PC-3 (cell line): ENCODE measurements around the gene FNBP1L. TPM values are rescaled to one million over a fixed set of nuclear protein-coding genes. Genes with fewer than 3 reads are reported as not detected.

Source experiments
- ATAC-seq: fragments of 200-7000 bp; cut with Tn5 transposase; 2 replicates; pipeline ENCODE4 v1.9.1; 2020; ENCODE audit warnings: mild to moderate bottlenecking, moderate library complexity
- BruUV-seq: library from RNA; stranded (reverse); fragments of 400-500 nt; replicated peaks from 2 replicates; lab custom pipeline; 2021; lab: Mats Ljungman, UMichigan
- CTCF ChIA-PET: fragments of 300-600 bp; sonication (Branson Sonifier 250); formaldehyde crosslinking; loops from one replicate; lab custom pipeline; 2022; ENCODE audit warnings: antibody characterized with exemption; lab: Charles Lee
- POLR2A ChIA-PET: fragments of 300-600 bp; sonication (Branson Sonifier 250); formaldehyde crosslinking; loops from one replicate; lab custom pipeline; 2022; ENCODE audit warnings: antibody characterized with exemption; ENCODE audit not compliant: unreplicated experiment; lab: Charles Lee
- DNase-seq: peaks from one replicate; pipeline ENCODE4 v3.0.0-alpha.2; 2015
- H2AFZ ChIP-seq: fragments of 300-600 bp; sonication (generic); 2 replicates; pipeline ENCODE4 v1.6.0; 2016; ENCODE audit warnings: antibody characterized with exemption, low read length
- H3F3A ChIP-seq: fragments of 300-600 bp; sonication (generic); one replicate; pipeline ENCODE4 v1.6.0; 2017; ENCODE audit warnings: antibody characterized with exemption, low read length, control low read depth, mild to moderate bottlenecking; ENCODE audit not compliant: unreplicated experiment
- H3K27ac ChIP-seq: fragments of 300-600 bp; sonication (generic); 2 replicates; pipeline ENCODE4 v1.5.1; 2016; ENCODE audit warnings: mild to moderate bottlenecking, low read length
- H3K27me3 ChIP-seq: fragments of 300-600 bp; sonication (generic); 2 replicates; pipeline ENCODE4 v1.6.1; 2016; ENCODE audit warnings: low read length, mixed read lengths
- H3K36me3 ChIP-seq: fragments of 300-600 bp; sonication (generic); 2 replicates; pipeline ENCODE4 v1.6.1; 2016; ENCODE audit warnings: low read depth, mixed run types, low read length, mixed read lengths
- H3K4me1 ChIP-seq: fragments of 300-600 bp; sonication (generic); 2 replicates; pipeline ENCODE4 v1.5.1; 2016; ENCODE audit warnings: low read length; ENCODE audit not compliant: insufficient read depth
- H3K4me2 ChIP-seq: fragments of 300-600 bp; sonication (generic); 2 replicates; pipeline ENCODE4 v1.6.0; 2016; ENCODE audit warnings: low read length
- H3K4me3 ChIP-seq: fragments of 300-600 bp; sonication (generic); 2 replicates; pipeline ENCODE4 v1.5.1; 2016; ENCODE audit warnings: mild to moderate bottlenecking, low read length, mixed read lengths
- H3K79me2 ChIP-seq: fragments of 300-600 bp; sonication (generic); 2 replicates; pipeline ENCODE4 v1.6.1; 2017; ENCODE audit warnings: low read length, mixed read lengths
- H3K9ac ChIP-seq: fragments of 300-600 bp; sonication (generic); 2 replicates; pipeline ENCODE4 v1.6.0; 2016; ENCODE audit warnings: mild to moderate bottlenecking, low read length
- H3K9me2 ChIP-seq: fragments of 300-600 bp; sonication (generic); replicated peaks from 2 replicates; pipeline ENCODE4 v1.6.1; 2016; ENCODE audit warnings: mixed run types, low read length, mixed read lengths
- H3K9me3 ChIP-seq: fragments of 300-600 bp; sonication (generic); 2 replicates; pipeline ENCODE4 v1.6.1; 2016; ENCODE audit warnings: low read length, mixed read lengths
- H4K20me1 ChIP-seq: fragments of 300-600 bp; sonication (generic); 2 replicates; pipeline ENCODE4 v1.6.1; 2016; ENCODE audit warnings: low read length, mixed read lengths
- CTCF ChIP-seq: fragments of 300-600 bp; sonication (generic); conservative IDR thresholded peaks from 2 replicates; pipeline ENCODE4 v1.5.1; 2017; ENCODE audit warnings: antibody characterized with exemption, low read depth, mild to moderate bottlenecking, low read length
- EZH2 ChIP-seq: fragments of 300-600 bp; sonication (generic); IDR thresholded peaks from one replicate; pipeline ENCODE4 v1.6.1; 2017; ENCODE audit warnings: antibody characterized with exemption, mild to moderate bottlenecking, low read length; ENCODE audit not compliant: unreplicated experiment
- EZH2phosphoT487 ChIP-seq: fragments of 300-600 bp; sonication (generic); IDR thresholded peaks from 2 replicates; pipeline ENCODE4 v1.6.1; 2018; ENCODE audit warnings: mild to moderate bottlenecking, antibody characterized with exemption, low read length, borderline replicate concordance
- intact Hi-C: fragments of 100-400 bp; cut with micrococcal nuclease; formaldehyde crosslinking; loops from 2 replicates; pipeline ENCODE4 v1.9.0; 2023
- total RNA-seq: library from RNA; depleted of rRNA; stranded (reverse); fragments of >200 nt; gene quantifications from 2 replicates; pipeline ENCODE4 v1.2.3, GENCODE V29; 2014; rRNA removed

The FNBP1L gene
- total RNA-seq, 1 experiment from 2014 or later = 28.3 TPM

DNA sequence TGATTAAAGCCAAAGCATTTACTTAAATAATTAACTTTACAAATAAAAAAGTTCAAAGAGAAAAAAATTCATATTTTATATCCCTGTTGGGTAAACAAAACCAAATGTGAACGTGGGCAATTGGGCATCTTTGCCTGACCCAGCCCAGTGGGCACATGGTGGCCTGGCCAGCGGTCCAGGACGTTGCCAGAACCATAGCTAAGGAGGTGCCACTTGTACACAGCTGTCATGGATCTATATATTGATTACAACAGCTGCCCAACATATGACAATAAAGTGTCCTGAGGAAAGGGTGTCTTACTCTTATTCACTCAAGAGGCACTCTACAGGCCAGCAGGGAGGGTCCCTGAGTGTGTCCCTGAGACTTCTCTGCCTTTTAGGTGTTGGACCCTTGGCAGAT is 155.2 kb downstream of the FNBP1L start:
- peaks cover 34% of the 10 kb centered on the region for H3K4me1 ChIP-seq
- no peak for ATAC-seq
- peaks cover 5% of the 10 kb centered on the region for H3F3A ChIP-seq
- H3K4me3 ChIP-seq = no peak overlapping the region
- peaks cover 52% of the 10 kb centered on the region for H3K36me3 ChIP-seq
- H3K79me2 ChIP-seq = peaks cover 100% of the 10 kb centered on the region
- TF ChIP-seq CTCF (no peak), EZH2phosphoT487 (no peak), EZH2 (no peak)
- intact Hi-C loops = no loop called here
- CTCF ChIA-PET = no interaction called here
- no TSS peak for BruUV-seq
- DNase-seq = no peak
- H3K9me2 ChIP-seq = no peaks in the 10 kb centered on the region
- H3K27me3 ChIP-seq = no peaks in the 10 kb centered on the region
- H3K9ac ChIP-seq = no peak overlapping the region
- H2AFZ ChIP-seq = no peak overlapping the region
- no peaks in the 10 kb centered on the region for H3K9me3 ChIP-seq
- H3K27ac ChIP-seq = no peak overlapping the region
- POLR2A ChIA-PET = no interaction called here
- H4K20me1 ChIP-seq = peaks cover 91% of the 10 kb centered on the region
- H3K4me2 ChIP-seq = no peak overlapping the region

DNA sequence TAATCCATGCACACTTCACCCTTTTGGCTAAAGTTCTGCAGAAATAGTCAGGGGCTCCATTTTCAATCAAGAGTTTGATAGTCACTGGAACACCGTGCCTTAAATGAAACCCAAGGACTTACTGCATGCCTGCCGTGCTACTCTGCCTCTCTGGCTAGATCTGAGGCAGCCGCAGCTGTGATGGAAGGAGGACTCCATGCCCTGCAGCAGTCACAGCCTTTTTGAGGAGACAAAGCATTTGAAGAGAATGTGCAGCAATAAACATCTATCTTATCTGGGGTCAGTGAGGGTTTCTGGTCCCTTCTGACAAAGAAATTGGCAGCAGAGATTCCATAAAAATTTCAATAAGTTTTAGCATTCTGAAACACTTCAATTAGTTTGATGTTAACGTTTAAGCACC is 155.7 kb downstream of the FNBP1L start:
- peaks cover 39% of the 10 kb centered on the region for H3K4me1 ChIP-seq
- H3K27ac ChIP-seq = no peak overlapping the region
- no peaks in the 10 kb centered on the region for H3K9me3 ChIP-seq
- H2AFZ ChIP-seq = no peak overlapping the region
- CTCF ChIA-PET = no interaction called here
- ATAC-seq (no peak), DNase-seq (no peak)
- no peak overlapping the region for H3K4me2 ChIP-seq
- BruUV-seq = no TSS peak
- H4K20me1 ChIP-seq = peaks cover 91% of the 10 kb centered on the region
- H3K27me3 ChIP-seq = no peaks in the 10 kb centered on the region
- intact Hi-C loops = no loop called here
- peaks cover 100% of the 10 kb centered on the region for H3K79me2 ChIP-seq
- H3K36me3 ChIP-seq = peaks cover 52% of the 10 kb centered on the region
- no peaks in the 10 kb centered on the region for H3K9me2 ChIP-seq
- no peak for TF ChIP-seq EZH2phosphoT487
- H3K9ac ChIP-seq = no peak overlapping the region
- POLR2A ChIA-PET = no interaction called here
- H3K4me3 ChIP-seq = no peak overlapping the region
- H3F3A ChIP-seq = peaks cover 5% of the 10 kb centered on the region

Other genes starting within 250 kb of the FNBP1L start
- gene DR1, start 102.2 kb upstream of the FNBP1L start, total RNA-seq = 34.8 and 48.6 TPM in 2 replicates
- 169 and 171 TPM in 2 replicates for gene BCAR3, start 233.7 kb downstream of the FNBP1L start, total RNA-seq